Measurements from ENCODE around the gene OSER1. TPM values are rescaled to one million over a fixed set of nuclear protein-coding genes. Genes with fewer than 3 reads are reported as not detected.
"Not testable (repeated sequence)": the region's sequence is repeated elsewhere in the genome, so short reads cannot be mapped to it uniquely, and the experiment has no call there.

OSER1 gene
- total and polyA plus RNA-seq, 12 donors = 16.4 to 37.3 (median 31.0) TPM

DNA sequence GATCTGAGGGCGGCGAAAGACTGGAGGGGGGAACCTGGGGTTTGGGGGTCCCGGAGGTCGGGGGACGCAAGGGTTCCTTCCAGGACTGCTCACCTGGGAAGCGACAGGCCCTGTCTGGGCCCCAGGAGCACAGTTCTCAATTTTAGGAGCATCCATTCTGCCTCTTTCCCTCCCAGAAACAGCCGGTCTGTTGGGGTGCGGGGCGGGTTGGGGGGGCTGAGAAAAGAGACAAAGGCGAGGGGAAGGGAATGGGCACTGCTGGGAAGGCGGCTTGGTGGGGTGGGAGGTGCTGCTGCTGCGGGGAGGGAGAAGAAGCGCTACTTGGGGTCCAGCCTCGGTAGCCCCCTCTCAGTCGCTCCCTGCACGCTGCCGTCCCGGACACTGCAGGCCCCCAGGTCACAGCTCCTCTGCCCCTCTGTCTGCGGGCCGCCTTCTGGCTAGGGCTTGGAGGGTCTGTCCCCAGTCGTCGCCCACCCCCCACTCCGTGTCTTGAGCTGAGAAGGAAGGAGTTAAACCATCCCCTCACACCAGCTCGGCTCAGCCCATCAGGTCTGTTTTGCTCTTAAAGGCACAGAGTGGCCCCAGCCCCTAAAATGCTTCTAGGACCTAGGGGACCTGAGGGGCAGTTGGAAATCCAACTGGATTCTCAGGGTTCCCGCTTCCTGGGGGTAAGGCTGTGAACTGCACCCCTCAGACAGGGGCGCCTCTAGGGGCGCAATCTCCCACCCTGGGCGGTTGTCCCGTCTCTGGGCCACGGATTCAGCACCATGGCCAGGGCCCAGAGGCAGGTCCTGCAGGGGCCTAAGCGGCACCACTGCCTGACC, 37.2 kb upstream of the OSER1 start:
- Histone ChIP-seq H3K4me1 (peaks cover 0 to 18% (median 13%) of the 10 kb centered on the region in 9 donors), H3K4me3 (peak overlapping the region in 8 of 10 donors; percentile 22 to 47 (median 36)), H3K36me3 (no peaks in the 10 kb centered on the region), H3K27ac (no peak overlapping the region), H3K27me3 (peaks cover 0 to 28% (median 0%) of the 10 kb centered on the region in 7 donors), H3K9me3 (no peaks in the 10 kb centered on the region)
- intact Hi-C loops (cut with DNase I) = no loop called here
- 3 to 5% methylated on average over 28 to 31 of the region's 31 CpGs for WGBS, 2 donors
- TF ChIP-seq CTCF (IDR thresholded peaks at IDR 0.05) = peak in 7 of 9 donors; percentile 31 to 54 (median 48)
- ATAC-seq = peak; percentile 63 to 90 (median 80)
- DNase-seq = peak; percentile 25 to 40

DNA sequence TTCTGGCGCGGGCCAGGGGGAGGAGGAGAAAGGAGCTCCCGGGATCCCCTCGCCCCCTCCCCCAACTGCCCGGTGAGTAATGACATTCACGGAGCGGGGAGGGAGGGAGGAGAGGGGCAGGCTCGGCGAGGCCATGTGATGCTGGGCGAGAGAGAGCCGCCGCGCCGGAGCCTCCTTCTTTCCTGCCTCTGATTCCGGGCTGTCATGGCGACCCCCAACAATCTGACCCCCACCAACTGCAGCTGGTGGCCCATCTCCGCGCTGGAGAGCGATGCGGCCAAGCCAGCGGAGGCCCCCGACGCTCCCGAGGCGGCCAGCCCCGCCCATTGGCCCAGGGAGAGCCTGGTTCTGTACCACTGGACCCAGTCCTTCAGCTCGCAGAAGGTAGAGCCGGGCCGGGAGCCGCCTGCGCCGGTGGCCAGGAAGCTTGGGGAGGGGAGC, 36.6 kb upstream of the OSER1 start, which contains the start of gene GDAP1L1:
TSS of gene GDAP1L1 (plus strand) at position 178 of the 441 bp plus-strand sequence. CDS start at position 205, 27 bp downstream.
- TF ChIP-seq CTCF (IDR thresholded peaks at IDR 0.05) = no peak
- peak within 1 kb of the TSS in 8 of 10 donors; percentile 22 to 47 (median 36) for H3K4me3 ChIP-seq
- WGBS, 2 donors = 2 to 3% methylated on average over 27 to 32 of the region's 32 CpGs
- no peaks in the 10 kb centered on the region for H3K36me3 ChIP-seq
- peak; percentile 60 to 86 (median 77) for ATAC-seq
- H3K9me3 ChIP-seq = no peaks in the 10 kb centered on the region
- H3K27ac ChIP-seq = no peak within 1 kb of the TSS
- intact Hi-C loops (cut with DNase I) = no loop called here
- peaks cover 0 to 18% (median 13%) of the 10 kb centered on the region in 9 donors for H3K4me1 ChIP-seq
- H3K27me3 ChIP-seq = peaks cover 0 to 28% (median 0%) of the 10 kb centered on the region in 7 donors
- peak; percentile 26 to 32 for DNase-seq

- H3K4me1 ChIP-seq = peaks cover 0 to 18% (median 13%) of the 10 kb centered on the region in 9 donors
- TF ChIP-seq CTCF (IDR thresholded peaks at IDR 0.05) = no peak
- WGBS, 2 donors = 62 to 73% methylated on average over 4 of the region's 4 CpGs
- intact Hi-C loops (cut with DNase I) = no loop called here
- ATAC-seq = no peak
- H3K9me3 ChIP-seq = no peaks in the 10 kb centered on the region
- H3K27me3 ChIP-seq = peaks cover 0 to 28% (median 0%) of the 10 kb centered on the region in 7 donors
- H3K36me3 ChIP-seq = no peaks in the 10 kb centered on the region
- no peak overlapping the region for H3K27ac ChIP-seq
- no peak for DNase-seq
- no peak overlapping the region for H3K4me3 ChIP-seq
Measured at GRCh38 chr20:44245977-44246376, 35.4 kb upstream of the OSER1 start.

- intact Hi-C loops (cut with DNase I) = no loop called here
Measured at GRCh38 chr20:44241796-44242195, 31.2 kb upstream of the OSER1 start.

GRCh38 chr20:44236840-44237239, 26.3 kb upstream of the OSER1 start:
- intact Hi-C loops (cut with DNase I); ATAC-seq; H3K4me3 ChIP-seq; H3K9me3 ChIP-seq; H3K27ac ChIP-seq; H3K27me3 ChIP-seq; H3K36me3 ChIP-seq; DNase-seq; H3K4me1 ChIP-seq: not testable (repeated sequence)
- WGBS, 2 donors = 78 to 87% methylated on average over 2 of the region's 2 CpGs

More at GRCh38 chr20:44241796-44242195, 31.2 kb upstream of the OSER1 start:
- WGBS, 2 donors = 89 to 100% methylated on average over 2 of the region's 2 CpGs
- no peak overlapping the region for H3K4me3 ChIP-seq
- peaks cover 0 to 5% (median 0%) of the 10 kb centered on the region in 9 donors for H3K4me1 ChIP-seq
- peaks cover 0 to 6% (median 0%) of the 10 kb centered on the region in 11 donors for H3K9me3 ChIP-seq
- DNase-seq (no peak), ATAC-seq (no peak)
- no peaks in the 10 kb centered on the region for H3K36me3 ChIP-seq
- no peak overlapping the region for H3K27ac ChIP-seq
- peaks cover 0 to 7% (median 0%) of the 10 kb centered on the region in 7 donors for H3K27me3 ChIP-seq
- no peak for TF ChIP-seq CTCF (IDR thresholded peaks at IDR 0.05)
